Measurements from ENCODE around the gene ACSS2. TPM values are rescaled to one million over a fixed set of nuclear protein-coding genes. Genes with fewer than 3 reads are reported as not detected.

ACSS2 gene
- total RNA-seq, 1 donor from 2014 or later: 8.4 TPM

DNA sequence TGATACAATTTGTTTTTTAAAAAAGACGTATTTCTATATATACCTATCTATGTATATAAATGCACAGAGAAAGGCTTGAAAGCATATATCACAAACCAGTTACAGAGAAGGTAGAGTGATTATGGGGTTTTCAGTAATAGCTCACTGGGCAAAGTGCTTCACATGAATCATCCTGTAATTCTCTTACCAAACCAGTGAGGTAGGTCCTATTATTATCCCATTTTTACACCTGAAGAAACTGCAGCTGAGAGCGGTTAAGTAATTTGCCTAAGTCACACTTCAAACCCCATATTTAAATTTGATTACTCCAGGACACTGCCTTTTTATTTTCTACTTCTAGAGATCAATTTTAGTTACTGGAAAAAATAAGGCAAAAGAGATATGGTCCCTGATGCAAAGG is 74.8 kb downstream of the ACSS2 start:
- H3K4me3 Mint-ChIP-seq: no peak overlapping the region
- H3K27ac Mint-ChIP-seq: no peak overlapping the region
- ATAC-seq (ENCODE audit: low read depth): no peak
- CTCF ChIA-PET: no interaction called here
- TF ChIP-seq, protein P1, sequence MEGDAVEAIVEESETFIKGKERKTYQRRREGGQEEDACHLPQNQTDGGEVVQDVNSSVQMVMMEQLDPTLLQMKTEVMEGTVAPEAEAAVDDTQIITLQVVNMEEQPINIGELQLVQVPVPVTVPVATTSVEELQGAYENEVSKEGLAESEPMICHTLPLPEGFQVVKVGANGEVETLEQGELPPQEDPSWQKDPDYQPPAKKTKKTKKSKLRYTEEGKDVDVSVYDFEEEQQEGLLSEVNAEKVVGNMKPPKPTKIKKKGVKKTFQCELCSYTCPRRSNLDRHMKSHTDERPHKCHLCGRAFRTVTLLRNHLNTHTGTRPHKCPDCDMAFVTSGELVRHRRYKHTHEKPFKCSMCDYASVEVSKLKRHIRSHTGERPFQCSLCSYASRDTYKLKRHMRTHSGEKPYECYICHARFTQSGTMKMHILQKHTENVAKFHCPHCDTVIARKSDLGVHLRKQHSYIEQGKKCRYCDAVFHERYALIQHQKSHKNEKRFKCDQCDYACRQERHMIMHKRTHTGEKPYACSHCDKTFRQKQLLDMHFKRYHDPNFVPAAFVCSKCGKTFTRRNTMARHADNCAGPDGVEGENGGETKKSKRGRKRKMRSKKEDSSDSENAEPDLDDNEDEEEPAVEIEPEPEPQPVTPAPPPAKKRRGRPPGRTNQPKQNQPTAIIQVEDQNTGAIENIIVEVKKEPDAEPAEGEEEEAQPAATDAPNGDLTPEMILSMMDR (IDR thresholded peaks at IDR 0.05): no peak
- DNase-seq: no peak
- peaks cover 23% of the 10 kb centered on the region for H3K4me1 Mint-ChIP-seq
- H3K27me3 Mint-ChIP-seq: no peaks in the 10 kb centered on the region
- intact Hi-C loops (cut with micrococcal nuclease): loop anchor here (10.0 kb wide), 1 partner anchor 1004 kb away; the partner anchor contains the start of gene SCAND1
- peaks cover 17% of the 10 kb centered on the region for H3K36me3 Mint-ChIP-seq (ENCODE audit: low read depth)
- H3K9me3 Mint-ChIP-seq: no peaks in the 10 kb centered on the region
- POLR2A ChIA-PET: no interaction called here

GRCh38 chr20:34951652-34952051 is 75.2 kb downstream of the ACSS2 start:
- TF ChIP-seq, protein P1 (IDR thresholded peaks at IDR 0.05): no peak
- no peaks in the 10 kb centered on the region for H3K9me3 Mint-ChIP-seq
- peaks cover 26% of the 10 kb centered on the region for H3K4me1 Mint-ChIP-seq
- ChIA-PET POLR2A (no interaction called here), CTCF (no interaction called here)
- no peak overlapping the region for H3K27ac Mint-ChIP-seq
- no peak for DNase-seq
- no peaks in the 10 kb centered on the region for H3K27me3 Mint-ChIP-seq
- H3K36me3 Mint-ChIP-seq (ENCODE audit: low read depth): peaks cover 17% of the 10 kb centered on the region
- ATAC-seq (ENCODE audit: low read depth): no peak
- intact Hi-C loops (cut with micrococcal nuclease): loop anchor here (10.0 kb wide), 1 partner anchor 1003 kb away; the partner anchor contains the start of gene SCAND1
- no peak overlapping the region for H3K4me3 Mint-ChIP-seq

GRCh38 chr20:34952671-34953070 is 76.3 kb downstream of the ACSS2 start:
- intact Hi-C loops (cut with micrococcal nuclease): loop anchor here (10.0 kb wide), 1 partner anchor 1002 kb away; the partner anchor contains the start of gene SCAND1

GRCh38 chr20:34953960-34954359 is 77.5 kb downstream of the ACSS2 start:
- TF ChIP-seq, protein P1 (IDR thresholded peaks at IDR 0.05): no peak
- H3K27ac Mint-ChIP-seq: no peak overlapping the region
- CTCF ChIA-PET: no interaction called here

More at GRCh38 chr20:34952671-34953070, 76.3 kb downstream of the ACSS2 start:
- DNase-seq: no peak
- CTCF ChIA-PET: no interaction called here
- no peak overlapping the region for H3K4me3 Mint-ChIP-seq
- H3K4me1 Mint-ChIP-seq: peaks cover 26% of the 10 kb centered on the region
- POLR2A ChIA-PET: no interaction called here
- no peak overlapping the region for H3K27ac Mint-ChIP-seq
- no peaks in the 10 kb centered on the region for H3K27me3 Mint-ChIP-seq
- no peaks in the 10 kb centered on the region for H3K9me3 Mint-ChIP-seq
- peaks cover 17% of the 10 kb centered on the region for H3K36me3 Mint-ChIP-seq (ENCODE audit: low read depth)
- TF ChIP-seq, protein P1 (IDR thresholded peaks at IDR 0.05): no peak
- ATAC-seq (ENCODE audit: low read depth): no peak

DNA sequence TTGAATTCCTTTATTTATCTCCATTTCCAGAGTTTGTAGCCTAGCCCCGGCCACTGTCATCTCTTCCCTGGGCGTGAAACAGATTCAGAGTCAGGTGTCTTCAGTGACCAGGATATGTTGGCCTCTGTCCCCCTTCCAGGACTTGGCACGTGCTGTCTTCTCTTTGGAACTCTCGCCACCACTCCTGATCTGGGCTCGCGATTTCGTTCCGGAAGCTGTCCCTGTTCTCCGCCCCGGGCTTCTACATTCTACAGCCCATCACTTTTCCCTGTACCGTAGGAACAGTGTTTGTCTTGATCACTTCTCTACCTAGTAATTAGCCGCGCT is 78.5 kb downstream of the ACSS2 start:
- no peak for DNase-seq
- H3K9me3 Mint-ChIP-seq: no peaks in the 10 kb centered on the region
- POLR2A ChIA-PET: interaction anchor here (0.7 to 2.7 kb wide), 7 partner anchors 14 to 787 kb away, joined by 3 to 16 read pairs (median 4); partner anchors contain the start of genes ACSS2, EDEM2, MMP24OS and RBM39
- peaks cover 12% of the 10 kb centered on the region for H3K36me3 Mint-ChIP-seq (ENCODE audit: low read depth)
- peak overlapping the region; percentile 83 for H3K27ac Mint-ChIP-seq
- H3K4me3 Mint-ChIP-seq: peak overlapping the region; percentile 97
- ATAC-seq (ENCODE audit: low read depth): no peak
- CTCF ChIA-PET: interaction anchor here (1.5 kb wide), 1 partner anchor 80 kb away, joined by 8 read pairs; no protein-coding TSS in a partner anchor
- H3K27me3 Mint-ChIP-seq: no peaks in the 10 kb centered on the region
- TF ChIP-seq, protein P1 (IDR thresholded peaks at IDR 0.05): no peak
- intact Hi-C loops (cut with micrococcal nuclease): loop anchor here (1.0 to 10.0 kb wide), 7 partner anchors 79 to 1000 kb away; partner anchors contain the start of genes ACSS2, AHCY, EDEM2 and MMP24OS
- H3K4me1 Mint-ChIP-seq: peaks cover 26% of the 10 kb centered on the region

More at GRCh38 chr20:34953960-34954359, 77.5 kb downstream of the ACSS2 start:
- intact Hi-C loops (cut with micrococcal nuclease): loop anchor here (2.0 to 10.0 kb wide), 3 partner anchors 139 to 1001 kb away; partner anchors contain the start of genes AHCY, SCAND1 and TRPC4AP
- Mint-ChIP-seq H3K36me3 (ENCODE audit: low read depth) (peaks cover 17% of the 10 kb centered on the region), H3K9me3 (no peaks in the 10 kb centered on the region), H3K4me3 (no peak overlapping the region), H3K27me3 (no peaks in the 10 kb centered on the region), H3K4me1 (peaks cover 26% of the 10 kb centered on the region)
- no peak for DNase-seq
- ATAC-seq (ENCODE audit: low read depth): no peak
- POLR2A ChIA-PET: interaction anchor here (0.6 kb wide), 1 partner anchor 235 kb away, joined by 3 read pairs; no protein-coding TSS in a partner anchor
